Ascending aorta (tissue), 2 donors: ENCODE data around the gene NDUFAF8. TPM values are rescaled to one million over a fixed set of nuclear protein-coding genes. Genes with fewer than 3 reads are reported as not detected.

Experiments used
- DNase-seq, 2 donors: peaks; one replicate each; pipeline ENCODE4 v3.0.0-alpha.2; 2019; ENCODE audit warnings: low spot score in 2 of 2
- H3K27ac ChIP-seq, 2 donors: fragments of 200-600 bp; sonication (generic); one replicate each; pipeline ENCODE4 v1.5.1; 2016 to 2017; ENCODE audit warnings: mild to moderate bottlenecking in 1 of 2
- H3K27me3 ChIP-seq: fragments of 200-600 bp; sonication (generic); one replicate; pipeline ENCODE4 v1.5.1; 2017
- H3K36me3 ChIP-seq, 2 donors: fragments of 200-600 bp; sonication (generic); one replicate each; pipeline ENCODE4 v1.5.1; 2016
- H3K4me1 ChIP-seq, 2 donors: fragments of 200-600 bp; sonication (generic); one replicate each; pipeline ENCODE4 v1.5.1; 2016 to 2017; ENCODE audit warnings: mild to moderate bottlenecking in 1 of 2
- H3K4me3 ChIP-seq, 2 donors: fragments of 200-600 bp; sonication (generic); one replicate each; pipeline ENCODE4 v1.5.1; 2016 to 2017; ENCODE audit warnings: mild to moderate bottlenecking in 1 of 2
- H3K9me3 ChIP-seq, 2 donors: fragments of 200-600 bp; sonication (generic); one replicate each; pipeline ENCODE4 v1.5.1; 2016
- CTCF ChIP-seq, 3 experiments: fragments of 200-600 bp in 2 of 3; fragments of 450-650 bp in 1 of 3; sonication (generic) in 2 of 3; IDR thresholded peaks; one replicate each; pipeline ENCODE4 v1.5.1; 2016 to 2019; ENCODE audit warnings: antibody characterized with exemption in 3 of 3, mild to moderate bottlenecking in 1 of 3, moderate library complexity in 1 of 3
- intact Hi-C: fragments of 100-400 bp; cut with DNase I; formaldehyde crosslinking; loops from one replicate; pipeline ENCODE4 v1.15.1; 2023
- total RNA-seq: library from RNA; depleted of rRNA; stranded (reverse); fragments of >200 nt; gene quantifications from one replicate; pipeline ENCODE4 v1.1.0, GENCODE V29; 2016

Gene NDUFAF8
- total RNA-seq, 1 donor from 2014 or later: 6.5 TPM

GRCh38 chr17:81244358-81245023 lies 5.4 kb downstream of the NDUFAF8 start:
- H3K36me3 ChIP-seq: peaks cover 0 to 4% of the 10 kb centered on the region in 2 donors
- DNase-seq: no peak
- no peak overlapping the region for H3K27ac ChIP-seq
- no peak for TF ChIP-seq CTCF (IDR thresholded peaks at IDR 0.05)
- intact Hi-C loops: no loop called here
- peaks cover 6 to 9% of the 10 kb centered on the region in 2 donors for H3K4me1 ChIP-seq
- no peaks in the 10 kb centered on the region for H3K27me3 ChIP-seq
- no peaks in the 10 kb centered on the region for H3K9me3 ChIP-seq
- H3K4me3 ChIP-seq: no peak overlapping the region

- H3K36me3 ChIP-seq: peaks cover 6 to 11% of the 10 kb centered on the region in 2 donors
- DNase-seq: no peak
- H3K27ac ChIP-seq: no peak overlapping the region
- no peaks in the 10 kb centered on the region for H3K27me3 ChIP-seq
- TF ChIP-seq CTCF (IDR thresholded peaks at IDR 0.05): no peak
- H3K4me3 ChIP-seq: no peak overlapping the region
- no peaks in the 10 kb centered on the region for H3K9me3 ChIP-seq
- intact Hi-C loops: no loop called here
- peaks cover 1 to 4% of the 10 kb centered on the region in 2 donors for H3K4me1 ChIP-seq
These were observed 6.0 kb downstream of the NDUFAF8 start for GRCh38 chr17:81245024-81245664.

- H3K4me3 ChIP-seq: no peak overlapping the region
- H3K27ac ChIP-seq: no peak overlapping the region
- H3K36me3 ChIP-seq: peaks cover 11 to 17% of the 10 kb centered on the region in 2 donors
- TF ChIP-seq CTCF (IDR thresholded peaks at IDR 0.05): no peak
- H3K27me3 ChIP-seq: no peaks in the 10 kb centered on the region
- intact Hi-C loops: no loop called here
- H3K9me3 ChIP-seq: no peaks in the 10 kb centered on the region
- H3K4me1 ChIP-seq: no peaks in the 10 kb centered on the region
- DNase-seq: no peak
These were observed 6.7 kb downstream of the NDUFAF8 start for GRCh38 chr17:81245665-81246342.

GRCh38 chr17:81246343-81246670 lies 7.2 kb downstream of the NDUFAF8 start:
- H3K27me3 ChIP-seq: no peaks in the 10 kb centered on the region
- H3K36me3 ChIP-seq: peaks cover 16 to 22% of the 10 kb centered on the region in 2 donors
- intact Hi-C loops: no loop called here
- no peak overlapping the region for H3K4me3 ChIP-seq
- DNase-seq: no peak
- no peaks in the 10 kb centered on the region for H3K9me3 ChIP-seq
- H3K27ac ChIP-seq: no peak overlapping the region
- H3K4me1 ChIP-seq: no peaks in the 10 kb centered on the region
- no peak for TF ChIP-seq CTCF (IDR thresholded peaks at IDR 0.05)

GRCh38 chr17:81246679-81247338 lies 7.7 kb downstream of the NDUFAF8 start:
- Histone ChIP-seq H3K27me3 (no peaks in the 10 kb centered on the region), H3K4me3 (no peak overlapping the region), H3K27ac (no peak overlapping the region), H3K9me3 (no peaks in the 10 kb centered on the region), H3K36me3 (peaks cover 21 to 26% of the 10 kb centered on the region in 2 donors), H3K4me1 (no peaks in the 10 kb centered on the region)
- TF ChIP-seq CTCF (IDR thresholded peaks at IDR 0.05): no peak
- DNase-seq: no peak
- intact Hi-C loops: no loop called here
